Measurements from ENCODE around the gene KLHDC3. TPM values are rescaled to one million over a fixed set of nuclear protein-coding genes. Genes with fewer than 3 reads are reported as not detected.

The KLHDC3 gene
- total and polyA plus RNA-seq, 2 of the 13 experiments (the other 11 are each of a cell fraction or from before 2014, with no cell fraction given) = 78.3 to 91.5 TPM

GRCh38 chr6:42984001-42984923 lies 29.8 kb upstream of the KLHDC3 start, which contains the start of gene PPP2R5D (continued):
- TF ChIP-seq HOXD1 (CRISPR knock-in tag; IDR thresholded peaks at IDR 0.05) = no peak
- TF ChIP-seq, protein P1, sequence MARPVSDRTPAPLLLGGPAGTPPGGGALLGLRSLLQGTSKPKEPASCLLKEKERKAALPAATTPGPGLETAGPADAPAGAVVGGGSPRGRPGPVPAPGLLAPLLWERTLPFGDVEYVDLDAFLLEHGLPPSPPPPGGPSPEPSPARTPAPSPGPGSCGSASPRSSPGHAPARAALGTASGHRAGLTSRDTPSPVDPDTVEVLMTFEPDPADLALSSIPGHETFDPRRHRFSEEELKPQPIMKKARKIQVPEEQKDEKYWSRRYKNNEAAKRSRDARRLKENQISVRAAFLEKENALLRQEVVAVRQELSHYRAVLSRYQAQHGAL (CRISPR knock-in tag; IDR thresholded peaks at IDR 0.05; ENCODE audit: not compliant biosample characterization) = peak; percentile 54
- TF ChIP-seq ZNF180 (CRISPR knock-in tag; IDR thresholded peaks at IDR 0.05; ENCODE audit: borderline replicate concordance, low read depth) = peak; percentile 55; the same call in 1 of the 2 replicates
- peak; percentile 82 for TF ChIP-seq MTERF4 (CRISPR knock-in tag; IDR thresholded peaks at IDR 0.05)
- TF ChIP-seq POLR2G (IDR thresholded peaks at IDR 0.05; ENCODE audit: low read depth, low read length) = peak; percentile 99
- TF ChIP-seq NPAS2 (CRISPR knock-in tag; IDR thresholded peaks at IDR 0.05; ENCODE audit: borderline replicate concordance) = no peak
- TF ChIP-seq MEIS2 (CRISPR knock-in tag; IDR thresholded peaks at IDR 0.05) = peak; percentile 45; the same call in 1 of the 2 replicates
- no peak for TF ChIP-seq REXO4 (CRISPR knock-in tag; IDR thresholded peaks at IDR 0.05; ENCODE audit: borderline replicate concordance)
- TF ChIP-seq SMYD3 (CRISPR knock-in tag; IDR thresholded peaks at IDR 0.05) = peak; percentile 66; the same call in 1 of the 2 replicates
- TF ChIP-seq ZNF776 (CRISPR knock-in tag; IDR thresholded peaks at IDR 0.05) = peak; percentile 67
- peak; percentile 54 for TF ChIP-seq SALL1 (CRISPR knock-in tag; IDR thresholded peaks at IDR 0.05)
- TF ChIP-seq POLR2A (IDR thresholded peaks at IDR 0.05; ENCODE audit: insufficient read depth in 1 of 2, low read depth in 2 of 2, low read length in 2 of 2) = peak; percentile 93 to 99
- TF ChIP-seq ZNF44 (CRISPR knock-in tag; IDR thresholded peaks at IDR 0.05) = no peak
- TF ChIP-seq BRCA1 (CRISPR knock-in tag; IDR thresholded peaks at IDR 0.05) = peak; percentile 85
- 0 out of 2 replicates have a peak, but pooled peaks have one; percentile 60 for TF ChIP-seq ZSCAN5A (CRISPR knock-in tag; IDR thresholded peaks at IDR 0.05; ENCODE audit: borderline replicate concordance)
- TF ChIP-seq ZNF614 (CRISPR knock-in tag; IDR thresholded peaks at IDR 0.05; ENCODE audit: borderline replicate concordance) = peak; percentile 84
- TF ChIP-seq IKZF4 (CRISPR knock-in tag; IDR thresholded peaks at IDR 0.05; ENCODE audit: borderline replicate concordance, low read depth, not compliant biosample characterization) = no peak
- TF ChIP-seq ZNF317 (CRISPR knock-in tag; IDR thresholded peaks at IDR 0.05) = peak; percentile 81; the same call in 1 of the 2 replicates
- peak; percentile 84 for TF ChIP-seq SAP130 (CRISPR knock-in tag; IDR thresholded peaks at IDR 0.05; ENCODE audit: low read depth)
- peak; percentile 12; the same call in 1 of the 2 replicates for TF ChIP-seq SIX1 (CRISPR knock-in tag; IDR thresholded peaks at IDR 0.05; ENCODE audit: borderline replicate concordance)
- TF ChIP-seq KDM4B (CRISPR knock-in tag; IDR thresholded peaks at IDR 0.05) = no peak
- peak; percentile 100 for TF ChIP-seq RFX5 (IDR thresholded peaks at IDR 0.05; ENCODE audit: low read depth, low read length)
- TF ChIP-seq SP4 (CRISPR knock-in tag; IDR thresholded peaks at IDR 0.05) = peak; percentile 77
- TF ChIP-seq ZNF567 (CRISPR knock-in tag; IDR thresholded peaks at IDR 0.05; ENCODE audit: borderline replicate concordance) = no peak
- TF ChIP-seq, protein P2, sequence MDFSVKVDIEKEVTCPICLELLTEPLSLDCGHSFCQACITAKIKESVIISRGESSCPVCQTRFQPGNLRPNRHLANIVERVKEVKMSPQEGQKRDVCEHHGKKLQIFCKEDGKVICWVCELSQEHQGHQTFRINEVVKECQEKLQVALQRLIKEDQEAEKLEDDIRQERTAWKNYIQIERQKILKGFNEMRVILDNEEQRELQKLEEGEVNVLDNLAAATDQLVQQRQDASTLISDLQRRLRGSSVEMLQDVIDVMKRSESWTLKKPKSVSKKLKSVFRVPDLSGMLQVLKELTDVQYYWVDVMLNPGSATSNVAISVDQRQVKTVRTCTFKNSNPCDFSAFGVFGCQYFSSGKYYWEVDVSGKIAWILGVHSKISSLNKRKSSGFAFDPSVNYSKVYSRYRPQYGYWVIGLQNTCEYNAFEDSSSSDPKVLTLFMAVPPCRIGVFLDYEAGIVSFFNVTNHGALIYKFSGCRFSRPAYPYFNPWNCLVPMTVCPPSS (IDR thresholded peaks at IDR 0.05) = no peak
- peak; percentile 24 for TF ChIP-seq FOXO1 (CRISPR knock-in tag; IDR thresholded peaks at IDR 0.05)
